ENCODE measurements around the gene SPSB2.

DNA sequence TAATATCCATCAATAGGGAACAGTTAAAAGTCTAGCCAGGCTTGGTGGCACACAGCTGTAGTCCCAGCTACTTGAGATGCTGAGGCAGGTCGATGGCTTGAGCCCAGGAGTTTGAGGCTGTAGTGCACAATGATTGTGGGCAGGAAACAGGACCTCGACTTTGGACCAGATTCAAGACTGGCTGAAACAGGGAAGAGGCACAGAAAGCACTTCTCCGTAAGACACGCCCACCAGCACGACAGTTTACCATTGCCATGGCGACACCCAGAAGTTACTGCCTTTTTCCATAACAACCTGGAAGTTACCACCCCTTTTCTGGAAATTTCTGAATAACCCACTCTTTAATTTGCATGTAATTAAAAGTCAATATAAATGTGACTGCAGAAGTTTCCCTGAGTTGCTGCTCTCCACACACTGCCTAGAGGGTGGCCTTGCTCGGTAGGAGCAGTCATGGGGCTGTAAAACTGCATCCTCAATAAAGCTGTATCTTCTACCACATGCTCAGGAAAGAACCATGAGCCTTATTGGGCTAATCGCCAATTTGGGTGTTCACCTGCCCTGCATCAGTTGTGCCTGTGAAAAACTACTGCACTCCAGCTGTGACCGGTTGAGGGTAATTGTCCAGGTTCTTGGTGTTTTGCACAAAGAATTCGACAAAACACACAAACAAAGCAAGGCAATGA, 26.9 kb upstream of the SPSB2 start:
- TF ChIP-seq, protein P1, sequence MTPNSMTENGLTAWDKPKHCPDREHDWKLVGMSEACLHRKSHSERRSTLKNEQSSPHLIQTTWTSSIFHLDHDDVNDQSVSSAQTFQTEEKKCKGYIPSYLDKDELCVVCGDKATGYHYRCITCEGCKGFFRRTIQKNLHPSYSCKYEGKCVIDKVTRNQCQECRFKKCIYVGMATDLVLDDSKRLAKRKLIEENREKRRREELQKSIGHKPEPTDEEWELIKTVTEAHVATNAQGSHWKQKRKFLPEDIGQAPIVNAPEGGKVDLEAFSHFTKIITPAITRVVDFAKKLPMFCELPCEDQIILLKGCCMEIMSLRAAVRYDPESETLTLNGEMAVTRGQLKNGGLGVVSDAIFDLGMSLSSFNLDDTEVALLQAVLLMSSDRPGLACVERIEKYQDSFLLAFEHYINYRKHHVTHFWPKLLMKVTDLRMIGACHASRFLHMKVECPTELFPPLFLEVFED (CRISPR knock-in tag; conservative IDR thresholded peaks at IDR 0.05): no peak
- no peak for TF ChIP-seq KAT8 (IDR thresholded peaks at IDR 0.05; ENCODE audit: low read depth)
- TF ChIP-seq SMARCE1 (IDR thresholded peaks at IDR 0.05): no peak
- no peak for TF ChIP-seq CHD4 (IDR thresholded peaks at IDR 0.05; ENCODE audit: insufficient read depth, insufficient replicate concordance, low read depth, low read length, poor library complexity, severe bottlenecking)
- TF ChIP-seq KAT2B (IDR thresholded peaks at IDR 0.05; ENCODE audit: low read depth, low read length): no peak
- no peak for TF ChIP-seq TARDBP (IDR thresholded peaks at IDR 0.05)

Data from K562 (cell line).